ENCODE results near the gene TPTE2. TPM values are rescaled to one million over a fixed set of nuclear protein-coding genes. Genes with fewer than 3 reads are reported as not detected.
"Not testable (repeated sequence)": the region's sequence is repeated elsewhere in the genome, so short reads cannot be mapped to it uniquely, and the experiment has no call there.

Gene TPTE2
- total RNA-seq, 2 donors from 2014 or later: not detected

DNA sequence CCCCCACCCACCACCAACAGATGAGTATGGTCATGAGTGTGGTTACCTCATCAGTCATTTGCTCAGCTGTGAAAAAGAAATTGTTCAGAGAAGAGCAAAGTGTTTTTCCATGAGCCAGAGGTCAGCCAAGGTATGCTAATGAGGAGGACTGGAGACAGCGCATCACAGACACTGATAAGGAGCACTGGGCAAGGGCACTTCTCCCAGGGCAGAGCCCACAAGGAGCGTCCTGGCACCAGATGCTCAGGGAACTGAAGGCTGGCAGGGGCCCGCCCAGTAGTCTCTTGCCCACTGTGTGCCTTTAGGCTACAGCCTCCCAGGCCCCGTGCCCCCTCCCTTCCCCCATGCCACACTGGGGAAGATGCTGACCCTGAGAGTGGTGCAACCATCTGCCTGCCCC lies 148.8 kb downstream of the TPTE2 start:
- H3K27ac ChIP-seq; H3K27me3 ChIP-seq; H3K4me3 ChIP-seq; H3K4me1 ChIP-seq; H3K36me3 ChIP-seq; DNase-seq (ENCODE audit: low spot score): not testable (repeated sequence)
- peaks cover 0 to 11% of the 10 kb centered on the region in 2 donors for H3K9me3 ChIP-seq

DNA sequence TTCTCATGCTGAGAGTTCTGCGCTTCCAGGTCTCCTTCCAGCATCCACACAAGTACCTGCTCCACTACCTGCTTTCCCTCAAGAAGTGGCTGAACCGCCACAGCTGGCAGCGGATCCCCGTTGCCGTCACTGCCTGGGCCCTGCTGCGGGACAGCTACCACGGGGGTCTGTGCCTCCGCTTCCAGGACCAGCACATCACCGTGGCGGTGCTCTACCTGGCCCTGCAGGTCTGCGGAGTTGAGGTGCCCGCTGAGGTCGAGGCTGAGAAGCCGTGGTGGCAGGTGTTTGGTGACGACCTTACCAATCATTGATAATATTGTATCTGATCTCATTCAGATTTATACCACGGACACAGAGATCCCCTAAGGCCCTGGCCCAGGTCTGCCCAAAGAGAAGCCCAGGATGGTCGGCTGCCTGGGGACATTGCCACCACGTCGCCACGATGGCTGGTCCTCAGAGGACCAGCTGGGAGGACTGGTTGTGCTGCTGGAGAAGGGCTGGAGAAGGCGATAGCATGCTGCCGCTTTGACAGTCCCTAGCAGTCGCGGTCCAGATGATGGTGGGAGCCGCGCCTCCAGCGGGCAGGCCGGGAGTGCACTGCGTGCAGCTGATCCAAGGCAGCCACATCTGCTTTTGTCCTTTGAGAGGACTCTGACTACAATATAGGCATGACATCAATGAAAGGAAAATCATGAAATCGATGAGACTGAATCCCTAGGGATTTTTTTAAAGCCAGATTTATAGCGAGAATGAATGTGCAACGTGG lies 178.4 kb downstream of the TPTE2 start:
- not testable (repeated sequence) for H3K27ac ChIP-seq; DNase-seq (ENCODE audit: low spot score); H3K4me1 ChIP-seq; H3K36me3 ChIP-seq; H3K27me3 ChIP-seq; H3K9me3 ChIP-seq; H3K4me3 ChIP-seq

DNA sequence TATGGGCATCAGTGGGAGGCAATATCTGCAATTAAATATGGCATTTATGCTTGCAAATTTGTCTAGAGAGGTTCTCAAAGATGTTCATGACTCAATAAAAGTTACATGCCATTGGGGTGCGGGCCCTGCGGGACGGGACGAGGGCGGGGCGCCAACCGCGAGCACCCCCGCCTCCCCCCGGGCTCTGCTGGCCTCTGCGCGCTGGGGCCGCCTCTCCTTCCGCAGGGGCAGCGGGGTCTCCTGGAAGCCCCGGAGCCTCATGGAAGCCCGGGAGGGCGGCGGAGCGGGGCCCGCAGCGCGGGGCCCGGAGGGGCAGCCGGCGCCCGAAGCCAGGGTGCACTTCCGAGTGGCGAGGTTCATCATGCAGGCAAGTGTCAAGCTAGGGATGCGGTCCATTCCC lies 179.2 kb downstream of the TPTE2 start:
- H3K9me3 ChIP-seq: no peaks in the 10 kb centered on the region
- H3K27ac ChIP-seq: no peak overlapping the region
- no peaks in the 10 kb centered on the region for H3K36me3 ChIP-seq
- no peaks in the 10 kb centered on the region for H3K27me3 ChIP-seq
- no peaks in the 10 kb centered on the region for H3K4me1 ChIP-seq
- H3K4me3 ChIP-seq: no peak overlapping the region
- DNase-seq (ENCODE audit: low spot score): no peak
- TF ChIP-seq, protein P1, sequence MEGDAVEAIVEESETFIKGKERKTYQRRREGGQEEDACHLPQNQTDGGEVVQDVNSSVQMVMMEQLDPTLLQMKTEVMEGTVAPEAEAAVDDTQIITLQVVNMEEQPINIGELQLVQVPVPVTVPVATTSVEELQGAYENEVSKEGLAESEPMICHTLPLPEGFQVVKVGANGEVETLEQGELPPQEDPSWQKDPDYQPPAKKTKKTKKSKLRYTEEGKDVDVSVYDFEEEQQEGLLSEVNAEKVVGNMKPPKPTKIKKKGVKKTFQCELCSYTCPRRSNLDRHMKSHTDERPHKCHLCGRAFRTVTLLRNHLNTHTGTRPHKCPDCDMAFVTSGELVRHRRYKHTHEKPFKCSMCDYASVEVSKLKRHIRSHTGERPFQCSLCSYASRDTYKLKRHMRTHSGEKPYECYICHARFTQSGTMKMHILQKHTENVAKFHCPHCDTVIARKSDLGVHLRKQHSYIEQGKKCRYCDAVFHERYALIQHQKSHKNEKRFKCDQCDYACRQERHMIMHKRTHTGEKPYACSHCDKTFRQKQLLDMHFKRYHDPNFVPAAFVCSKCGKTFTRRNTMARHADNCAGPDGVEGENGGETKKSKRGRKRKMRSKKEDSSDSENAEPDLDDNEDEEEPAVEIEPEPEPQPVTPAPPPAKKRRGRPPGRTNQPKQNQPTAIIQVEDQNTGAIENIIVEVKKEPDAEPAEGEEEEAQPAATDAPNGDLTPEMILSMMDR (IDR thresholded peaks at IDR 0.05): no peak

Other genes starting within 250 kb of the TPTE2 start
- gene MPHOSPH8, start 72.1 kb upstream of the TPTE2 start, total RNA-seq: 10 to 100 TPM; 20.8 to 26.8 TPM
- 10 to 100 TPM; 24.6 to 28.3 TPM for gene PSPC1, start 221.4 kb upstream of the TPTE2 start, total RNA-seq

Data from right atrium auricular region (tissue), 2 donors.